ENCODE results near the gene KRT35. TPM values are rescaled to one million over a fixed set of nuclear protein-coding genes. Genes with fewer than 3 reads are reported as not detected.

The KRT35 gene
- total RNA-seq, 4 donors from 2014 or later: not detected

DNA sequence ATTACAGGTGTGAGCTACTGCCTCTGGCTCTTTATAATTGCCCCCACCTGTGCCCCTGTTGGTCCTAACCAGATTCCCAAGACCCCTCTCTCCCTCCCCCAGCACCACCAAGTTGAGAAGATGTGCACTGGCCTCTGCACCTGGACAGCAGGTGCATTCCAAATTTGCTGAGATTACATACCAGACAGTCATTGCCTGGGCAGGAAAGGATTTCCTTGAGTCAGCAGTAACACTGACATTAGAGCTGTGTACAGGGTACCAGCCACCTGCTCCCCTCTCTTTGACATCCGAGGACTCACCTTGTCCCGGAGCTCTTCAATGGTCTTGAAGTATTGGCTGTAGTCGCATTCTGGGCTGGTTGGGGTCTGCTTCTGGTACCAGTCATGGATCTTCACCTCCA is 37.1 kb upstream of the KRT35 start:
- no peaks in the 10 kb centered on the region for H3K4me1 ChIP-seq
- intact Hi-C loops (cut with DNase I; ENCODE audit: low total_unique reads): no loop called here
- H3K27me3 ChIP-seq: no peaks in the 10 kb centered on the region
- TF ChIP-seq, protein P1, sequence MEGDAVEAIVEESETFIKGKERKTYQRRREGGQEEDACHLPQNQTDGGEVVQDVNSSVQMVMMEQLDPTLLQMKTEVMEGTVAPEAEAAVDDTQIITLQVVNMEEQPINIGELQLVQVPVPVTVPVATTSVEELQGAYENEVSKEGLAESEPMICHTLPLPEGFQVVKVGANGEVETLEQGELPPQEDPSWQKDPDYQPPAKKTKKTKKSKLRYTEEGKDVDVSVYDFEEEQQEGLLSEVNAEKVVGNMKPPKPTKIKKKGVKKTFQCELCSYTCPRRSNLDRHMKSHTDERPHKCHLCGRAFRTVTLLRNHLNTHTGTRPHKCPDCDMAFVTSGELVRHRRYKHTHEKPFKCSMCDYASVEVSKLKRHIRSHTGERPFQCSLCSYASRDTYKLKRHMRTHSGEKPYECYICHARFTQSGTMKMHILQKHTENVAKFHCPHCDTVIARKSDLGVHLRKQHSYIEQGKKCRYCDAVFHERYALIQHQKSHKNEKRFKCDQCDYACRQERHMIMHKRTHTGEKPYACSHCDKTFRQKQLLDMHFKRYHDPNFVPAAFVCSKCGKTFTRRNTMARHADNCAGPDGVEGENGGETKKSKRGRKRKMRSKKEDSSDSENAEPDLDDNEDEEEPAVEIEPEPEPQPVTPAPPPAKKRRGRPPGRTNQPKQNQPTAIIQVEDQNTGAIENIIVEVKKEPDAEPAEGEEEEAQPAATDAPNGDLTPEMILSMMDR (IDR thresholded peaks at IDR 0.05): no peak
- TF ChIP-seq POLR2A (IDR thresholded peaks at IDR 0.05): no peak
- no peaks in the 10 kb centered on the region for H3K36me3 ChIP-seq
- DNase-seq: no peak
- H3K4me3 ChIP-seq: no peak overlapping the region
- H3K9me3 ChIP-seq: no peaks in the 10 kb centered on the region
- H3K27ac ChIP-seq: no peak overlapping the region

DNA sequence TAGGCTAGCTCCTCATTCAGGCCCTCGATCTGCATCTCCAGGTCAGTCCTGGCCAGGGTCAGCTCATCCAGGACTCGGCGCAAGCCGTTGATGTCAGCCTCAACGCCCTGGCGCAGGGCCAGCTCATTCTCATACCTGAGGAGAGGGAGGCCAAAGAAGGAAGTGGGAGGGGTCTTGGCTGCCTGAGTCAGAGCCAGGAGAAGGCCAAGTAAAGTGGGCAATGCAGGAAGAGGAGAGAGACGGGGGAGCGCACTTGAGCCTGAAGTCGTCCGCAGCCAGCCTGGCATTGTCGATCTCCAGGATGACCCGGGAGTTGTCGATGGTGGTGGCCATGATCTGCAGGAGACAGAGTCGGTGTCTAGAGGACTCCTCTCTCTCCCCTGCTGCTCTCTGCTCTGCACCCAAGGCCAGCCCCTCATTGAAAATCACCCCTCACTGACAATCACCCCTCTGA is 35.9 kb upstream of the KRT35 start:
- Histone ChIP-seq H3K9me3 (no peaks in the 10 kb centered on the region), H3K36me3 (no peaks in the 10 kb centered on the region), H3K27ac (no peak overlapping the region), H3K27me3 (no peaks in the 10 kb centered on the region), H3K4me1 (no peaks in the 10 kb centered on the region), H3K4me3 (no peak overlapping the region)
- no peak for TF ChIP-seq POLR2A (IDR thresholded peaks at IDR 0.05)
- TF ChIP-seq, protein P1 (IDR thresholded peaks at IDR 0.05): no peak
- intact Hi-C loops (cut with DNase I; ENCODE audit: low total_unique reads): no loop called here
- DNase-seq: no peak

DNA sequence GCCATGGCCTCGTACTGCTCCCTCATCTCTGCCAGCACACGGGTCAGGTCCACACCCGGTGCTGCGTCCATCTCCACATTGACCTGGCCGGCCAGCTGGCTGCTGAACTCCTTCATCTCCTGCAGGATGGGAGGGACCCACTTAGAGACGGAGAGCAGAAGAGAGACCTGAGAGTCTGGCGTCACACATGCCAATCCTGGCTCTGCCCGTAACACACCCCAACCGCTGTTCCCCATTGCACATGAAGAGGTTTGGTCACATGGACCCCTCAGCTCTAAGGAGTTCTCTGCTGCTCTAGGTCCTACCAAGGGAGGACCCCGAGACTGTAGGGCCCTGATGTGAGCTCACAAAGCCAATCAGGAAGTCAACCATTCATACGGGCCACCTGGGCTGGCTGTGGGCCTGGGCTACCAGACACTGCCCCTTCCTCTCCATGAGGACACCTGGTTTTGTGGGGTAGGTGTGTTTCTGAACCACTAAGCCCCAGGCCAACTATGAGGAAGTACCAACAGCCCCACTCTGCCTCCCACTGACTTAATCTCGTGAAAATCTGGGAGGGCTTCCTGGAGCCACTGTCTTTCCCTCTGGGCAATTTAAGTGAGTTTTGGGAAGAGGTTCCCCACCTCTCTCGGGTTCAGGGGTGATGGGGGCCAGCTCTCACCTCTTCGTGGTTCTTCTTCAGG is 35.3 kb upstream of the KRT35 start:
- H3K9me3 ChIP-seq: no peaks in the 10 kb centered on the region
- no peak for TF ChIP-seq POLR2A (IDR thresholded peaks at IDR 0.05)
- TF ChIP-seq, protein P1 (IDR thresholded peaks at IDR 0.05): no peak

DNA sequence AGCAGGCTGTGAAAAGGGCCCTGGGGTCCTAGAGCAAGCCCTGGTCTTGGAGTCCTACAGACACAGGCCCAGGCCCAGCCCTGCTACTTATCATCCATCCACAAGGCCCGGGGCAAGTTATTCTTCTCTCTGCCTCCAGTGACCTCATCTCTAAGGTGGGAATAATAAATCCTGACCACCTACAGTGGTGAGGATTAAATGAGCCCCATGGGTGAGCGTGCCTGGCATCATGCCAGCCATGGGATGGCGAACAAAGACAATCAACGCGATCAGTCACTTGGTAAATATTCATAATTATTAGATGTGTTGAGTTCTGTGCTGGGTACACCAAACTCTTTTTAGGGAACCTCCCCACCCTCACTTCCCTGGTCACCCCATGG is 32.2 kb upstream of the KRT35 start:
- TF ChIP-seq, protein P1 (IDR thresholded peaks at IDR 0.05): no peak
- TF ChIP-seq POLR2A (IDR thresholded peaks at IDR 0.05): no peak
- intact Hi-C loops (cut with DNase I; ENCODE audit: low total_unique reads): no loop called here
- Histone ChIP-seq H3K36me3 (no peaks in the 10 kb centered on the region), H3K27me3 (no peaks in the 10 kb centered on the region), H3K4me1 (no peaks in the 10 kb centered on the region), H3K27ac (no peak overlapping the region), H3K9me3 (no peaks in the 10 kb centered on the region), H3K4me3 (no peak overlapping the region)
- DNase-seq: no peak

More for the DNA sequence above, 35.3 kb upstream of the KRT35 start:
- Histone ChIP-seq H3K27me3 (no peaks in the 10 kb centered on the region), H3K4me3 (no peak overlapping the region), H3K4me1 (no peaks in the 10 kb centered on the region), H3K36me3 (no peaks in the 10 kb centered on the region), H3K27ac (no peak overlapping the region)
- DNase-seq: no peak
- intact Hi-C loops (cut with DNase I; ENCODE audit: low total_unique reads): no loop called here

DNA sequence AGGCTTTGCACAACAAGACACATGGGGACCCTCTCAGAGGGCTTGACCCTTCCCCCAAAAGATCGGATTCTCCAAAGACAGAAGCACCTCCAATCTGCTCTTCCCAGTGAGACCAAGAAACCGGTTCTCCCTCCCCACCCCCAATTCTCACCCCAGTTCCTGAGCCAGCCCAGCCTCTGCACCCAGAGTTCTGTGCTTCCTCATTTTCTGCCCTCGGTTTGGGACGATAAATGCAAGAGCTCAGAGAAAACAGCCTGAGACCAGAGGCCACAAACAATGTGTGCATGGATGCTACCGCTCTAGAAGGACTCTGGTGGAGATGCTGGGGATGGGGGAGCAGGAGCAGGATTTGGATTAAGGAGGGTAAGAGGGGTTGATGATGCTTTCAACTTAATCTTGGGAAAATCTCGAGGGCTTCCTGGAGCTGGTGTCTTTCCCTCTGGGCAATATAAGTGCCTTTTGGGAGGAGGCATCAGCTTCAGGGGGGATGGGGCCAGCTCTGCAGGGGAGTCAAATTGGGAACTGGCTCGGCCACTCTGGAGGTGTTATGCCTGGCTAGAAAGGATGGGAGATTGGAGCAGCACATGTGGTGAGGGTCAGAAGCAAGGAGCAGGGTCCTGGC is 31.7 kb upstream of the KRT35 start:
- H3K27ac ChIP-seq: no peak overlapping the region
- H3K9me3 ChIP-seq: no peaks in the 10 kb centered on the region
- no peak overlapping the region for H3K4me3 ChIP-seq
- no peaks in the 10 kb centered on the region for H3K27me3 ChIP-seq
- DNase-seq: no peak
- intact Hi-C loops (cut with DNase I; ENCODE audit: low total_unique reads): no loop called here
- H3K36me3 ChIP-seq: no peaks in the 10 kb centered on the region
- no peaks in the 10 kb centered on the region for H3K4me1 ChIP-seq
- TF ChIP-seq, protein P1 (IDR thresholded peaks at IDR 0.05): no peak
- no peak for TF ChIP-seq POLR2A (IDR thresholded peaks at IDR 0.05)
